Activated CD4-positive, alpha-beta T cell treated with anti-CD3 and anti-CD28 coated beads, Interleukin-2, amount 10 ng/mL, durations not matched to agents 24 days and 14 days (primary cell): ENCODE results near the gene WDR91. TPM values are rescaled to one million over a fixed set of nuclear protein-coding genes. Genes with fewer than 3 reads are reported as not detected.

Experiments used
- DNase-seq: peaks from one replicate; pipeline ENCODE4 v3.0.0; 2022
- H3K27ac Mint-ChIP-seq: one replicate; pipeline ENCODE4 v1.8.0; 2022; ENCODE audit warnings: mild to moderate bottlenecking, mixed read lengths
- H3K27me3 Mint-ChIP-seq: one replicate; pipeline ENCODE4 v1.8.0; 2022; ENCODE audit warnings: mixed read lengths
- H3K36me3 Mint-ChIP-seq: one replicate; pipeline ENCODE4 v1.8.0; 2022; ENCODE audit warnings: low read depth, mild to moderate bottlenecking, mixed read lengths
- H3K4me1 Mint-ChIP-seq: one replicate; pipeline ENCODE4 v1.8.0; 2021; ENCODE audit warnings: mixed read lengths
- H3K4me3 Mint-ChIP-seq: one replicate; pipeline ENCODE4 v1.8.0; 2022; ENCODE audit warnings: mild to moderate bottlenecking, moderate library complexity, mixed read lengths
- H3K9me3 Mint-ChIP-seq: one replicate; pipeline ENCODE4 v1.8.0; 2021; ENCODE audit warnings: mixed read lengths
- intact Hi-C: fragments of 100-400 bp; cut with micrococcal nuclease; formaldehyde crosslinking; loops from one replicate; pipeline ENCODE4 v1.15.1; 2023
- total RNA-seq: library from RNA; stranded (reverse); gene quantifications from 2 replicates; pipeline ENCODE4 v1.2.3, GENCODE V29; 2022

Gene WDR91
- total RNA-seq, 1 donor from 2014 or later: 26.6 TPM

- H3K4me3 Mint-ChIP-seq: no peak overlapping the region
- H3K27ac Mint-ChIP-seq: no peak overlapping the region
- H3K36me3 Mint-ChIP-seq: peaks cover 78% of the 10 kb centered on the region
- no peaks in the 10 kb centered on the region for H3K27me3 Mint-ChIP-seq
- peaks cover 27% of the 10 kb centered on the region for H3K9me3 Mint-ChIP-seq
- no peak for DNase-seq
- H3K4me1 Mint-ChIP-seq: peaks cover 38% of the 10 kb centered on the region
- intact Hi-C loops: no loop called here
Measured at GRCh38 chr7:135162382-135163001, 48.8 kb downstream of the WDR91 start.

- peak overlapping the region; percentile 16 for H3K27ac Mint-ChIP-seq
- H3K27me3 Mint-ChIP-seq: no peaks in the 10 kb centered on the region
- DNase-seq: no peak
- peaks cover 34% of the 10 kb centered on the region for H3K9me3 Mint-ChIP-seq
- intact Hi-C loops: no loop called here
- H3K4me3 Mint-ChIP-seq: no peak overlapping the region
- H3K4me1 Mint-ChIP-seq: peaks cover 30% of the 10 kb centered on the region
- H3K36me3 Mint-ChIP-seq: peaks cover 79% of the 10 kb centered on the region
Measured at GRCh38 chr7:135161669-135162068, 49.7 kb downstream of the WDR91 start.

DNA sequence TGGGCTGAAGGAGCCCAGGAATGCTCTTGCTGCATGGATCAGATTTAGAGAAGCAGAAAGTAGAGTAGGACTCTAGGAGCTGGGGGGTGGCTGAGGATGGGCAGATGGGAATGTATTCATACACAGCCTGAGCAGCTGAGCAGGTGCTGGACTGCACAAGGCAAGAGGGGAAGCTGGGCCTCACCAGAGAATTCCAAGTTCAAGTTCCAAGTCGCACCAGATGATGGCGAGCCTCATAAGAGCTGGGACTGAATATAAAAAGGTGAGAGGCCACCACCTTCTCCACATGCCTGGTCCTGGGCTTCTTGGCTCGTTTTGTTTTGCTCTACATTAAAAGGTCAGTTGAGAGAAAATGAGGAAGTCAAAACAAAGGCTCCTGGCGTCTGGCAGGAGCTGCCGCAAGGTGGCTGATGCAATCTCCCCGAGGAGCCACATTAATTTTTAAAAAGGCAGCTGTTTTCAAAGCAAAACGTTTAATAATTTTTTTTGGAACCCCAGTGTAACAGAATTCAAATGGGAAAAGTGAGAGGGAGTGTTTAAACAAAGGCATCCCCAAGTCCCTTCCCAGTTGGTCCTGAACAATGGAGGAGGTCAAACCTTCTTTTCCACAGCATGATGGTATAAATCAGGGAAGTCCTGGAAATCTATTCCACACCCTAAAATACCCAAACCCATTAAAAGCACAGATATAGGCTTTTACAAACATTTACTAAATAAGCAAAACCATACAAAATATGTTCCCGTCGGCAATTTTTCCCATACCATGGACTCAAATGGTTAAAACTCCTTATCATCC lies 50.3 kb downstream of the WDR91 start:
- Mint-ChIP-seq H3K27me3 (no peaks in the 10 kb centered on the region), H3K4me1 (peaks cover 29% of the 10 kb centered on the region), H3K9me3 (peaks cover 39% of the 10 kb centered on the region), H3K27ac (peak overlapping the region; percentile 82), H3K36me3 (peaks cover 81% of the 10 kb centered on the region), H3K4me3 (no peak overlapping the region)
- no peak for DNase-seq
- intact Hi-C loops: loop anchor here (1.0 kb wide), 2 partner anchors 8 to 13 kb away; partner anchors contain the start of gene TMEM140

GRCh38 chr7:135160098-135160857 lies 51.0 kb downstream of the WDR91 start:
- Mint-ChIP-seq H3K27ac (peak overlapping the region; percentile 82), H3K4me3 (peak overlapping the region; percentile 46), H3K4me1 (peaks cover 30% of the 10 kb centered on the region), H3K9me3 (peaks cover 43% of the 10 kb centered on the region), H3K27me3 (no peaks in the 10 kb centered on the region), H3K36me3 (peaks cover 83% of the 10 kb centered on the region)
- no peak for DNase-seq
- intact Hi-C loops: loop anchor here (1.0 kb wide), 2 partner anchors 9 to 12 kb away; partner anchors contain the start of gene TMEM140

DNA sequence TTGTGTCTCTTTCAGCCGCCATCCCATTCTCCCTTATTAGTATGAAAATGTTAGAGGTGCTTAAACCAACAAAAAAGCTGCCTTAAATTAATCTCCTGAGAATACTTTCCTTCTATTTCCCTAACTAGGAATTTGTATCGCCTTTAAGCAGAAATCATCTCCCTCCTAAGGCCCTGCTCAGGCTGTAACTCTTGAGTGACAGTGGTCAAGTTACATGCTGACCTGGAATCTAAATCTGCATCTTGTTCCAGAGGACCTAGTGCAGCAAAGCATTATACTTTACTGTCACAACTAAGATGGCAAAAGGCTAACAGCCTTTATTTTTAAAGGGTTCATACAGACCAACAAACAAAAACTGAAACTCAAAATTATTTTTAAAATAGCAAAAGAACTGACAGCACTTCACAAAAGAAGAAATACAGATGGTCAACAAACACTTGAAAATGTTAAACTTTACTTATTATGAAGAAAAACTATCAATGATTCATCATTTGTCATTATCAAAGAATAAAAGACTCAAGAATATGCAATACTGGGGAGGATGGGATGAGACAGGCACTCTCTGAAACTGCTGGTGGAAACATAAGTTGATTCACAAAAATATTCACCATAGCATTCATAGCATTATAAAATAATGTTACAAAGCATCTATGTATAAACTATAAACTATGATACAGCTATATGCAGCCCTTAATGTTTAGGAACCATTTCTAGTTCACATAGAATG lies 51.8 kb downstream of the WDR91 start:
- Mint-ChIP-seq H3K9me3 (peaks cover 50% of the 10 kb centered on the region), H3K27ac (peak overlapping the region; percentile 82), H3K4me3 (peak overlapping the region; percentile 20), H3K36me3 (peaks cover 87% of the 10 kb centered on the region), H3K27me3 (no peaks in the 10 kb centered on the region), H3K4me1 (peaks cover 31% of the 10 kb centered on the region)
- no peak for DNase-seq
- intact Hi-C loops: loop anchor here (1.0 kb wide), 2 partner anchors 10 to 11 kb away; partner anchors contain the start of gene TMEM140

GRCh38 chr7:135158874-135159273 lies 52.5 kb downstream of the WDR91 start:
- Mint-ChIP-seq H3K27ac (peak overlapping the region; percentile 31), H3K27me3 (no peaks in the 10 kb centered on the region), H3K9me3 (peaks cover 56% of the 10 kb centered on the region), H3K36me3 (peaks cover 87% of the 10 kb centered on the region), H3K4me3 (peak overlapping the region; percentile 18), H3K4me1 (peaks cover 36% of the 10 kb centered on the region)
- DNase-seq: no peak
- intact Hi-C loops: no loop called here

GRCh38 chr7:135158141-135158655 lies 53.1 kb downstream of the WDR91 start:
- Mint-ChIP-seq H3K36me3 (peaks cover 92% of the 10 kb centered on the region), H3K4me1 (peaks cover 40% of the 10 kb centered on the region), H3K27me3 (no peaks in the 10 kb centered on the region), H3K4me3 (no peak overlapping the region), H3K9me3 (peaks cover 60% of the 10 kb centered on the region), H3K27ac (no peak overlapping the region)
- intact Hi-C loops: no loop called here
- no peak for DNase-seq

- DNase-seq: no peak
- no peaks in the 10 kb centered on the region for H3K27me3 Mint-ChIP-seq
- no peak overlapping the region for H3K27ac Mint-ChIP-seq
- no peak overlapping the region for H3K4me3 Mint-ChIP-seq
- H3K9me3 Mint-ChIP-seq: peaks cover 52% of the 10 kb centered on the region
- peaks cover 43% of the 10 kb centered on the region for H3K4me1 Mint-ChIP-seq
- H3K36me3 Mint-ChIP-seq: peaks cover 89% of the 10 kb centered on the region
- intact Hi-C loops: no loop called here
Measured at GRCh38 chr7:135156290-135156689, 55.0 kb downstream of the WDR91 start.

GRCh38 chr7:135154734-135155133 lies 56.6 kb downstream of the WDR91 start:
- H3K4me1 Mint-ChIP-seq: peaks cover 41% of the 10 kb centered on the region
- no peak for DNase-seq
- H3K9me3 Mint-ChIP-seq: peaks cover 47% of the 10 kb centered on the region
- intact Hi-C loops: no loop called here
- H3K4me3 Mint-ChIP-seq: no peak overlapping the region
- H3K27ac Mint-ChIP-seq: no peak overlapping the region
- peaks cover 81% of the 10 kb centered on the region for H3K36me3 Mint-ChIP-seq
- H3K27me3 Mint-ChIP-seq: no peaks in the 10 kb centered on the region

GRCh38 chr7:135152442-135152841 lies 58.9 kb downstream of the WDR91 start:
- intact Hi-C loops: no loop called here
- Mint-ChIP-seq H3K4me3 (no peak overlapping the region), H3K4me1 (peaks cover 46% of the 10 kb centered on the region), H3K27ac (no peak overlapping the region), H3K36me3 (peaks cover 66% of the 10 kb centered on the region), H3K27me3 (no peaks in the 10 kb centered on the region), H3K9me3 (peaks cover 38% of the 10 kb centered on the region)
- no peak for DNase-seq

GRCh38 chr7:135151533-135151932 lies 59.8 kb downstream of the WDR91 start:
- Mint-ChIP-seq H3K9me3 (peaks cover 30% of the 10 kb centered on the region), H3K4me1 (peaks cover 53% of the 10 kb centered on the region), H3K27ac (peak overlapping the region; percentile 28), H3K27me3 (no peaks in the 10 kb centered on the region), H3K4me3 (peak overlapping the region; percentile 91), H3K36me3 (peaks cover 57% of the 10 kb centered on the region)
- no peak for DNase-seq
- intact Hi-C loops: no loop called here

DNA sequence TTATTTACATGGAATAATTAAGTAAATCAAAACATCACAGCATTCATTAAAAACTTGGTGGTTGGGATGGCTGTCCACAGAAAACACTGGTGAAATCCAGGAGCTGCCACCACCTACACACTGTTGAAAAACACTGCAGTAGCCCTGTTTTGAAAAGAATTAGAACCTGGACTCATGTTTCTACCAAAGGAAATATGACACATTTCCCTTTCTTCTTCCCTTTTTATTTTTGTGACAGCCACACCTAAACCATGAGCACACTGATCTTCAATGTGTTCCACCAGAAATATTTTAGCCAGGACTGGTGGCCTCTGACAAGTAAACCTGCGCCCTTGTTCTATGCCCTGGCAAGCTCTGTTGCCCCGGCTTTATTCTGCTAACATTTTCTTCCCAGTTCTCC lies 60.2 kb downstream of the WDR91 start:
- peaks cover 53% of the 10 kb centered on the region for H3K36me3 Mint-ChIP-seq
- intact Hi-C loops: no loop called here
- H3K27ac Mint-ChIP-seq: peak overlapping the region; percentile 28
- no peak for DNase-seq
- peaks cover 56% of the 10 kb centered on the region for H3K4me1 Mint-ChIP-seq
- peaks cover 26% of the 10 kb centered on the region for H3K9me3 Mint-ChIP-seq
- H3K27me3 Mint-ChIP-seq: no peaks in the 10 kb centered on the region
- H3K4me3 Mint-ChIP-seq: peak overlapping the region; percentile 91
